Activated CD4-positive, alpha-beta T cell treated with anti-CD3 and anti-CD28 coated beads for 48 hours (primary cell): ENCODE measurements around the gene PGLYRP3.
A peak's percentile ranks its signal among the peaks of the same experiment; 100 is the strongest.

Source experiments
- DNase-seq: peaks from one replicate; pipeline ENCODE4 v3.0.0-alpha.2; 2020

PGLYRP3 gene

GRCh38 chr1:153312570-153313186, at the start of gene PGLYRP3:
Gene PGLYRP3 (minus strand): TSS chr1:153312952. CDS start chr1:153310665, 2,287 bp downstream.
- no peak for DNase-seq

DNA sequence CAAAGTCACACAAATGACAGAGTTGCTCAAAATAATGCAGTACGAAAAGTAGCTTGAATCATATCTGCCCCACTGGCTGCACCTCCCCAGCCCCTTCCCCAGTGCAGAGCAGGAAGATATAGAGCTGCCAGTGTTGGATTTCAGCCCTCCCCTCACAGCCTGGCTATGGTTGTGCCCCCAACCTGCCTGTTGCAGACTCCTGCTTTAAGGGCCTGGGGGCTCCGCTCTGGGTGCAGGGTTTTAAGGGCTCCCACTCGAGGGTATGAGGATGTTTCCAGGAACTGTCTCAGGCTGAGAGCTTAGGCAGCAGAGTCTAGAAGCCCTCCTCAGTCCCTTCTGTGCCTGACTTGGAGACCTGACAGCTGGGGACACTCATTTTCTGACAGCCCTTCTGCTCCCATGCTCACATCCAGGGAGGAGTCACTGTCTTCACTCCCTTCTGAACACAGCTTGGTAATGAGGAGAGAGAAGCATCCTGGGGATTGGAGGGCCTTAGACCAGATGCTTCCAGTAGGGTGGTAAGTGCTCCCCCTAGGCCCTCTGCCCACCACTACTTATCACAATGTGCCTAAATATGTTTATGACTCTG, 49.5 kb upstream of the PGLYRP3 start:
- no peak for DNase-seq

DNA sequence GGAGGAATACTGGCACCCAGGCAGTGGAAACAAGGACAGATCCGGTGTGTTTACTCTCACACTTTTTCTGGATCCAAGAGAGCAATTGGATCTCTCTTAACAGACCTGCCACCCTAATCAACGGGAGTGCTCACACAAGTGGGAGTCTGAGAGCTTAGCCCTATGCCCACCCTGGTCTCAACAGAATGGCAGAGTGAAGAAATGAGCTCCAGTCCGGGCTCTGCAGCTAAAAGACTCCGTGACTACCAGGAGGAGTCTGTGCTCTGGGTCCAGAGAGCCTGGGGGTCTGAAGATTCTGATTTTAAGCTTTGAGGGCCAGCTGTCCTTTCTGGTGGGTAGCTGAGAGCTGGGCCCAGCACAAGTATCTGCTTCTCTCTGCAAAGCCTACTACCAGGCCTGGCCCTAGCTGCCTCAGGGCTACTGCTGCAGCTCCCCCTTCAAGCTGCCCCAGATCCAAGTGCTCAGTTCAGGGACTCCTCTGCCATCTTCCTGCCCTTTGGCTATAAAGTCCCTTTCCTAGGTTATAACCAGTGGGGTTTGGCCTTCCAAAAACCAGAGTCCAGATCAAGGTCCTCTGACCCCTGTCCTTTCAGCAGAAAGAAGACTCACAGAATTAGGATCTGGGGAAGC, 48.8 kb upstream of the PGLYRP3 start:
- no peak for DNase-seq

GRCh38 chr1:153360592-153361479, 48.1 kb upstream of the PGLYRP3 start:
- DNase-seq = no peak

- no peak for DNase-seq
Observed at GRCh38 chr1:153360190-153360589, 47.4 kb upstream of the PGLYRP3 start.

- DNase-seq = no peak
Observed at GRCh38 chr1:153359241-153359640, 46.5 kb upstream of the PGLYRP3 start.

DNA sequence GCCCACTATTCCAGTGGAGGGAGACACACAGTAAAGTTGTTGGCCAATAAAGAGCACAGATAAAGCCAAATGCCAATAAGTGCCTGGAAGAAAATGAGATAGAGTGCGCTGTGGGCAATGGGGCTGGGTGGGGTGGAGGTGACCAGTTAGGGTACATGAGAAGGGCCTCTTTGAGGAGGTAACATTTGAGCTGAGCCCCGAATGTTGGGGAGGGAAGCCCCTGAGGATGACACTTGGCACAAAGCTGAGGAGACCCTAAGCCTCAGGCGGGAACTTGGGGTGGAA, 45.9 kb upstream of the PGLYRP3 start:
- DNase-seq = no peak

DNA sequence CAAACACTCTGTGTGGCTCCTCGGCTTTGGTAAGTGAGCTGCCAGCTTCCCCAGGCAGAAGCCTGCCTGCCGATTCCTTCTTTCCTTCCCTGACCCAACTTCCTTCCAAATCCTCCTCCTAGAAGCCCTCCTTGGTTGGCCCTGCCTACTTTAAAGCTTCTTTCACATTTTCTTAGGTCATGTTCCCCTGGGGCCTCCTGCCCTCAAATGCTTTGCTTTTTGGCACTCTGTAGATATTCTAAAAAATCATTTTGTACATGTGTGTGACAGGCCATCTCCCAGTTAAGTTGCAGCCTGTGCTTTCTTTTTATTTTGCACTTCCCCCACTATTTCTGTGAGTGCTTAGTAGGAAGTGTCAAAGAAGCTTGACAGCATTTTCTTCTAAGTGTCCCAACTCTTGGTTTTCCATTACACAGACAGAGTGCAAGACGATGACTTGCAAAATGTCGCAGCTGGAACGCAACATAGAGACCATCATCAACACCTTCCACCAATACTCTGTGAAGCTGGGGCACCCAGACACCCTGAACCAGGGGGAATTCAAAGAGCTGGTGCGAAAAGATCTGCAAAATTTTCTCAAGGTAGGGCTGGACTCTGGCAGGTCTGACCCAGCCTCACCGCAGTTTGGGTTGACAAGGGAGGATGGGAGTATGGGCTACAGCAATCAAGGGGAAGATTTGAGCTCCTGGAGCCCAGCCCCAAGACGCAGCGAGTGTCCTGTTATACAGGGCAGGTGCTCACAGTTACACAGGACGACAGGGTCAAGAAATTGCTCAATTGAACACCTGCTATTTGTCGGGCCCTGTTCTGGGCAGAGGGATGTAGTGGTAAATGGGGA, 45.3 kb upstream of the PGLYRP3 start, which contains the start of gene S100A9:
Gene S100A9 (plus strand): TSS at position 2 of the 838 bp plus-strand sequence. CDS start 430 bp downstream, at position 432.
- no peak for DNase-seq

DNA sequence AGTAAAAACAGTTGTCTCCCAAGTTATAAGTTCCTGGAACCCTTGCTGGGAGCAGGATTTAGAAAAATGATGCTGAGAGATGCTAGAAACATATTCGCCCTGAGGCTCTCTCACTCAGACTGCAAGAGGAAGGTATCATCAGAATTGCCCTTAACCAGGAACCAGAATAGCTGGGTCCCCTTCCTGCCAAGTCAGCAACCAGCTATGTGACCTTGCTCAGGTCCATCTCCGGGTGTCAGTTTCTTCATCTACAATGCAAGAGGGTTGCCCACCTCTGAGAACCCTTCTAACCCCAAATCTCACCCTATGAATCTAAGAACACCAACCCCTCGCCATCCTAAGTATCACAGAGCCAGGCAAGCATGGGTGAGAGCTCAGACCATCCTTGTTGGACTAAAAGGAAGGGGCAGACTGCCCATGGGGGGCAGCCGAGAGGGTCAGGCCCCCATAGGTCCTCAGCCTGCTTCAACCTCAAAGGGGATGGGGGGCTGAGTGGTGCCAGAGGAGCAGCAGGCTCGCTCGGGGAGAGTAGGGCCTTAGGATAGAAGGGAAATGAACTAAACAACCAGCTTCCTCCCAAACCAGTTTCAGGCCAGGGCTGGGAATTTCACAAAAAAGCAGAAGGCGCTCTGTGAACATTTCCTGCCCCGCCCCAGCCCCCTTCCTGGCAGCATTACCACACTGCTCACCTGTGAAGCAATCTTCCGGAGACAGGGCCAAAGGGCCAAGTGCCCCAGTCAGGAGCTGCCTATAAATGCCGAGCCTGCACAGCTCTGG, 44.5 kb upstream of the PGLYRP3 start:
- DNase-seq = no peak

DNA sequence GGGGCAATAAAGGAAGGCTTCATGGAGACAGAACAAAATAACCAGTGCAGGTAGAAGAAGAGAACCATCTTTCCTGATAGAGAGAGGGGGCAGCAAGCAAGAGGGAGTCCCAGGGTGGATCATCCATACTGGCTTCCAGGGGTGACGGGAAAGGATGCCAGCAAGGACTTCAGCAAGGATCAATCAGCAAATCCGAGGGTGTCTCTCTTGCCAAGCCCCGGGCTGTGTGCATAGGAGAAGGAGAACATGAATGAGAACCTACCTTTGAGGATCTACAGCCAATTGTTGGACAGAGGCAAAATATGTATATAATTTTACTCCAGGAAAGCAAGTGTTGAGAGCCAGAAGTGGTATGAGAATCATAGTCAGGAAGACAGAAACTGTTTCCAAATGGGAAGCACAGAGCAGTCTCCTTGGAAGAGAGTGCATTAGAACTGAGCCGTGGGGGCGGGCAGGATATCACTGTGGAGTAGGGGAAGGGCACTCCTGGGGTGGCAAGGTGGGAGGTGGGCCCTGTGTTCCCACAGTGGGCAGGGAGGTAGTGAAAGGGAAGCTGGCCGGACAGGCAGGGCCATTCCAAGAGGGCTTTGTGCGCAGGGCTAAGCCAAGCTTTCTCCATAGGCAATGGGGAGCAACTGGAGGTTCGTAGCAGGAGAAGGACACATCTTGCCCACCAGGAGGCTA, 43.8 kb upstream of the PGLYRP3 start:
- DNase-seq = no peak

DNA sequence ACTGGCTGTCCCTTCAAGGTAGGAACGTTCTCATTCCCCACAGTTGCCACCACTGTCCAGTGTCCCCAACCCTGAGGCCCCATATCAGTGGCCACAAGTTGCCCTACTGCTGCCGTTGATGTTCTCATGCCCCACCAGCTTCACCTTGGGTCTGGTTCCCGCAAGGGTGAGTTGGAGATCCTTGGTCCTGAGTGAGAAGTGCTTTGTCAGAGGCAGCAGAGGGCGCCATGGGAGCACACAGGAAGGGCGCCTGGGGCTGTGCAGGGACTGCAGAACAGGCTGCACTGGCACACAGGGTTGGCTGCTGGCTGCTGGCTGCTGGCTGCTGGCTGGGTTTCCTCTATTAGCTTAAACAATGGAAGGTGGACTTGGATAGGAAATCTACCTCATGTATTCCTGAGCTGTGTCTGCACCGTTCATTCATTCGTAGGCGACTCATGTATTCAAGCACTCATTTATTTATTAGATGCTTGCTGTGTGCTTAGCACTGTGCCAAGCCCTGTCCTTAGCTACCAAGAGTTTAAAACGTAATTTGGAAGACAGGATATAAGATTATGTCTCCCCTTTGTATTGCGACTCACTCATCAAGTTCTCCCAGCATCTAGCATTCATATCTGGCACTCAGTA, 42.8 kb upstream of the PGLYRP3 start:
- peak; percentile 64 for DNase-seq

DNA sequence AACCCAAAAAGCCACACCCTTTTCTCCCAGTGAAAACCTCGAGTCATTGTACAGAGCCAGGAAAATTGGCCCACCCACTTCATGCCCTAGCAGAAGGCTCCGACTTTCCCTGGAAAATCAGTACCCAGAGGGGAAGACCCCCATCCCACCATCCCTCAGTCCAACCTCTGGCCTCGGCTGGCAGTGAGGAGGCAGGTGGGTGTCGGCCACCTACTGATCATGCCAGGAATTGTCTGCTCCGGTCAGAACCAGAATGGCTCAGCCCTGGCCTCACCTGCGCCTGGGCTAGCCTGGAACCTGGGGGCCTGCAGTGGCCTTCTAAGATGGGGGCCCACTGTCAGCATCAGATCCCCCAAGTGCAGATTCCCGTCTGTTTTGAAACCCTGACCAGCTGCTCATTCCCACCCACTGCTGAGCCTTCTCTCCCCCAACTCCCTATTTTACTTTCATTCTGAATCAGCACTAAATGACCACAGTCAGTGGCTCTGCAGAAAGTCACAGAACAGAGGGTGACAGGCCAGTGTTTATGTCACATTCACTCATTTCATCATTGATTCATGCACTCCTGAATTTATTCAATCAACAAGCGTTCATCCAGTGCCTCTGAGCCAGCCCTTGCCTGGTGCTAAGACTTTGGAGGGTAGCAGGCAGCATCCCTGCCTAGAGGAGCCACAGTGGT, 41.9 kb upstream of the PGLYRP3 start:
- no peak for DNase-seq

DNA sequence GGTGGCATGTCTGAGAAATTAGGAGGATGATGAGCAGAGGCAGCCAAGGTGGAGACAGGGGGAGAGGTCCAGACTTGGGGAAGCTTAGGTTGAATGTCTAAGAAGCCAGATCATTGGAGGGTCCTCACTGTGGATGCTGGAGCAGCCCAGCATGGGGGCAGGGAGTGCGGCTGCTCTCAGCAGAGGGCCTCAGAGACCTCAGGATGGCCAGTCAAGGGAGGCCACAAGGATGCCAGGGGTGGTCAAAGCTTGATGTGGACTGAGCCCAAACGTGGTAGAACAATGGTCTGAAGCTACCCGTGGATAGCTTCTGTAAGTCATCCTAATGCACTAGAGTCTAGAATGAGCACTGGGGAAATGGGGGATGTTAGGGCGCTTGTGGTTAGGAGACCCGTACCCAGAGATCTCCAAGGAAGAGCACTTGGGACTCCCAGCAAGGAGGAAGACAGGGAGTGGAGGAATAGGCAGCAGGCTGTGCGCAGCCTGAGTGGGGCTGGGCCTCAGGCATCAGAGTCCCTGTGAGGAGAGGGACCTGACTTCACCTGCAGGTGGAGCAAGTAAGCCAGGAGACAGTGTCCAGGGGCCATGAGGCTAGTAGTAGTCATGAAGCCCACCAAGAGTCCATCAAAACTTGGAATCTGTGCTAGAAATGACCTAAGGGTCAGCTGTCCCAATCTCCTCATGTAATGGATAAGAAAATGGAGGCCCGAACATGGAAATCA, 40.6 kb upstream of the PGLYRP3 start:
- DNase-seq = no peak

GRCh38 chr1:153352523-153352922, 39.8 kb upstream of the PGLYRP3 start:
- DNase-seq = peak; percentile 75

DNA sequence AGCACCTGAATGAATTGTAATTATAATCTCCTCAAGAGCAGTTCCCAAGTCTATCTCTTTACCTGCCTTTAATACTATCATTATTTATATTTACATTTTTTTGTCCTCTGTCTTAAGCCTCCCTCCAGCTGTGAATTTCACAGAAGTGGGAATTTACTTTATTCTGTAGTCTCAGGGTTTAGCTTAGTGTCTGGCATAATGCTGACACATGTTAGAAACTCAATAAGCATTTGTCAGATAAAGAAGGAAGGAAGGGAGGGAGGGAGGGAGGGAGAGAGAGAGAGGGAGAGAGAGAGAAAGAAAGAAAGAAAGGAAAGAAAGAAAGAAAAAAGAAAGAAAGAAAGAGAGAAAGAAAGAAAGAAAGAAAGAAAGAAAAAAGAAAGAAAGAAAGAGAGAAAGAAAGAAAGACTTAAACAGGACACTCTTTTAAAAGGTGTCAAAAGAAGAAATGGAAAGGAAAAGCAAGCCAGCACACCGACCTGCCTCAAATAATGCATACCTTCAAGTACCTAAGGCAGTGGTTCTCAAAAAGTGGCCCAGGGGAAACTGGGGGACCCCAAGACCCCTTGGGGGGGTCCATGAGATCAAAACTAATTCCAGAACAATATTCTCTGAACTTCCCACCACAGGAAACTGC, 37.7 kb upstream of the PGLYRP3 start:
- DNase-seq = no peak

DNA sequence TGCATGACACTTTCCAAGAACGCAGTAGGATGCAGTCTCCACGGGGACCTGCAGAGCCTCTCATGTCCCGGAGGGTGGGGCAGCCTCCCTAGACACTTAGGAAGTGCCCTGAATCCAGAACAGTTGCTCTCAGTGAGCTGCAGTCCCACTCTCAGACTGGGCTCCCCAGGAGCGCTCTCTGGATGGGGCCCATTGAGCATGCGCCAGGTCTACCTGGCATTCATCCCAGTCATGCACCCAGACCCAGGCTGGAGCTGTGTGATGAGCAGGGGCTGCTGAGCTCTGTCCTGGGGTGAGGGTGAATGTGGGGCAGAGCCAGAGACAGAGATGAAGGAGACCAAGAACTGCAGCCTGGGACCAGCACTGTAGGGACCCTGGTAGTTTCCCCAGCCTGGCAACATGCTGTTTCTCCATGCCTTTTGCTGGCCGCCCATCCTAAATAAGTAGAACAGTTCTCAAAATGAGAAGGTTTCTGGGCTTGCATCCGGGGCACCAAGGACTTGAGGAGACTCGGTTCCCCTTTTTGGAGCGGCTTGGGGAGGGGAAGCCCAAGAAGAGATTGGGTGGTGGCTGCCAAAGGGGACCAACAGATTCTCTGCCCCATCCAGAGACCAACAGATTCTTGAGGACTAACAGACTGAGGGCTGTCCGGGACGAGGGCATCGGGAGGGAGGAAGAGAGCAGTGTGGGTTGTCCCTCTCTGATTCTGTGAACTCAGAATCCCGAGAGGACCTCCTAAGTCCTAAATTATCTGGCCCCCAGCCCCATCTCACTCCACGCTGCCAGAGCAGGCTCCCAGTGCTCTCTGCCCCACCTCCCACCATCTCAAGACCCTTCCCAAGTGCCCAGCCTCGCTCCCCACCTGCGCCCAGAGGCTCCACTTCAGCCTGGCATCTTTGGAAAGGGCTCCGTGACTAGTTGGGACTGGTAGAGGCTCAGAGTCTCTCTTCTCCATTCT, 36.9 kb upstream of the PGLYRP3 start:
- no peak for DNase-seq

GRCh38 chr1:153348511-153349362, 36.0 kb upstream of the PGLYRP3 start, which contains the start of gene PGLYRP4:
Gene PGLYRP4 (minus strand): TSS chr1:153348841. CDS start chr1:153347932, 909 bp downstream.
- no peak for DNase-seq
